H9 (cell line): Measurements from ENCODE around the gene MRPS15. TPM values are rescaled to one million over a fixed set of nuclear protein-coding genes. Genes with fewer than 3 reads are reported as not detected.

Experiments used
- DNase-seq: peaks from one replicate; pipeline ENCODE4 v3.0.0-alpha.2; 2017
- H2AFZ ChIP-seq: one replicate; pipeline ENCODE4 v1.6.1; 2013; ENCODE audit warnings: mild to moderate bottlenecking, low read length, control low read depth, moderate library complexity
- H2AK5ac ChIP-seq: 2 replicates; pipeline ENCODE4 v1.6.1; 2013; ENCODE audit warnings: low read length, control low read depth, mixed read lengths; ENCODE audit not compliant: insufficient read length
- H2BK120ac ChIP-seq: one replicate; pipeline ENCODE4 v1.6.1; 2013; ENCODE audit warnings: low read depth, mild to moderate bottlenecking, low read length, control low read depth, inconsistent platforms; ENCODE audit not compliant: poor library complexity, severe bottlenecking
- H2BK12ac ChIP-seq: 2 replicates; pipeline ENCODE4 v1.6.1; 2013; ENCODE audit warnings: low read length, control low read depth, mixed read lengths, low read depth; ENCODE audit not compliant: insufficient read length
- H2BK15ac ChIP-seq: 2 replicates; pipeline ENCODE4 v1.6.1; 2013; ENCODE audit warnings: low read depth, low read length, control low read depth
- H2BK20ac ChIP-seq: one replicate; pipeline ENCODE4 v1.6.1; 2013; ENCODE audit warnings: low read depth, mild to moderate bottlenecking, low read length, control low read depth, inconsistent platforms; ENCODE audit not compliant: poor library complexity, severe bottlenecking
- H2BK5ac ChIP-seq: 2 replicates; pipeline ENCODE4 v1.6.1; 2013; ENCODE audit warnings: low read length, control low read depth, mixed read lengths; ENCODE audit not compliant: insufficient read length
- H3K14ac ChIP-seq: 2 replicates; pipeline ENCODE4 v1.6.1; 2013; ENCODE audit warnings: low read length, control low read depth; ENCODE audit not compliant: insufficient read depth
- H3K18ac ChIP-seq: 2 replicates; pipeline ENCODE4 v1.6.1; 2013; ENCODE audit warnings: low read depth, mild to moderate bottlenecking, mixed read lengths, low read length, control low read depth; ENCODE audit not compliant: insufficient read length
- H3K23ac ChIP-seq: 2 replicates; pipeline ENCODE4 v1.6.1; 2013; ENCODE audit warnings: low read length, control low read depth, mixed read lengths, low read depth; ENCODE audit not compliant: insufficient read length
- H3K23me2 ChIP-seq: 2 replicates; pipeline ENCODE4 v1.6.1; 2013; ENCODE audit warnings: low read depth, mild to moderate bottlenecking, mixed read lengths, low read length, control low read depth; ENCODE audit not compliant: insufficient read length, poor library complexity, severe bottlenecking
- H3K27ac ChIP-seq: 2 replicates; pipeline ENCODE4 v1.5.1; 2013; ENCODE audit warnings: low read length, control low read depth, mixed read lengths, low read depth; ENCODE audit not compliant: insufficient read length
- H3K27me3 ChIP-seq: 2 replicates; pipeline ENCODE4 v1.6.1; 2013; ENCODE audit warnings: low read length, control low read depth, inconsistent platforms; ENCODE audit not compliant: insufficient read depth
- H3K4ac ChIP-seq: 2 replicates; pipeline ENCODE4 v1.6.1; 2013; ENCODE audit warnings: low read depth, mild to moderate bottlenecking, control low read depth, inconsistent platforms, low read length, moderate library complexity
- H3K4me1 ChIP-seq: 2 replicates; pipeline ENCODE4 v1.6.1; 2013; ENCODE audit warnings: low read length, control low read depth, inconsistent platforms; ENCODE audit not compliant: insufficient read depth
- H3K4me2 ChIP-seq: 2 replicates; pipeline ENCODE4 v1.6.1; 2013; ENCODE audit warnings: low read length, control low read depth, mixed read lengths; ENCODE audit not compliant: insufficient read length, insufficient read depth
- H3K56ac ChIP-seq: 2 replicates; pipeline ENCODE4 v1.6.1; 2013; ENCODE audit warnings: low read depth, mild to moderate bottlenecking, mixed read lengths, low read length, control low read depth; ENCODE audit not compliant: insufficient read length
- H3K79me1 ChIP-seq: 2 replicates; pipeline ENCODE4 v1.6.1; 2013; ENCODE audit warnings: low read depth, mild to moderate bottlenecking, moderate library complexity, low read length, control low read depth, inconsistent platforms; ENCODE audit not compliant: insufficient read depth, poor library complexity, severe bottlenecking
- H3K79me2 ChIP-seq: 2 replicates; pipeline ENCODE4 v1.6.1; 2013; ENCODE audit warnings: low read length, control low read depth, inconsistent platforms; ENCODE audit not compliant: insufficient read depth
- H3K9ac ChIP-seq: 2 replicates; pipeline ENCODE4 v1.6.1; 2013; ENCODE audit warnings: low read length, control low read depth, mixed read lengths; ENCODE audit not compliant: insufficient read length; ENCODE audit errors: extremely low read depth
- H3K9me3 ChIP-seq: one replicate; pipeline ENCODE4 v1.6.1; 2013; ENCODE audit warnings: low read depth, low read length, inconsistent platforms; ENCODE audit not compliant: control insufficient read depth
- H3T11ph ChIP-seq: one replicate; pipeline ENCODE4 v1.6.1; 2013; ENCODE audit warnings: mild to moderate bottlenecking, low read length, control low read depth, inconsistent platforms
- H4K20me1 ChIP-seq: one replicate; pipeline ENCODE4 v1.6.1; 2013; ENCODE audit not compliant: control insufficient read depth, insufficient read length, insufficient read depth
- H4K5ac ChIP-seq: 2 replicates; pipeline ENCODE4 v1.6.1; 2013; ENCODE audit warnings: low read depth, mild to moderate bottlenecking, mixed read lengths, low read length, control low read depth; ENCODE audit not compliant: insufficient read length
- H4K8ac ChIP-seq: replicated peaks from 2 replicates; pipeline ENCODE4 v1.6.1; 2013; ENCODE audit warnings: low read length, control low read depth, mixed read lengths, low read depth; ENCODE audit not compliant: insufficient read length
- H4K91ac ChIP-seq: 2 replicates; pipeline ENCODE4 v1.6.1; 2013; ENCODE audit warnings: low read depth, mild to moderate bottlenecking, moderate library complexity, mixed read lengths, low read length, control low read depth; ENCODE audit not compliant: insufficient read length
- H3K27ac Mint-ChIP-seq, 3 experiments: 2 replicates in 2 of 3; 3 replicates in 1 of 3; pipeline ENCODE4 v1.8.0; 2020 to 2021; ENCODE audit warnings: mixed read lengths in 3 of 3, mild to moderate bottlenecking in 1 of 3, moderate library complexity in 1 of 3
- H3K27me3 Mint-ChIP-seq: 2 replicates; pipeline ENCODE4 v1.8.0; 2021; ENCODE audit warnings: low read depth, mild to moderate bottlenecking, moderate library complexity, mixed read lengths
- H3K36me3 Mint-ChIP-seq, 3 experiments: 2 replicates in 2 of 3; 3 replicates in 1 of 3; pipeline ENCODE4 v1.8.0; 2020 to 2021; ENCODE audit warnings: low read depth in 3 of 3, mixed read lengths in 3 of 3; ENCODE audit not compliant: insufficient read depth in 1 of 3
- H3K4me1 Mint-ChIP-seq, 2 experiments: 2 replicates each; pipeline ENCODE4 v1.8.0; 2020; ENCODE audit warnings: mixed read lengths in 2 of 2
- H3K4me3 Mint-ChIP-seq, 2 experiments: 2 replicates in 1 of 2; 3 replicates in 1 of 2; pipeline ENCODE4 v1.8.0; 2020 to 2021; ENCODE audit warnings: mild to moderate bottlenecking in 2 of 2, mixed read lengths in 2 of 2, moderate library complexity in 1 of 2
- H3K9me3 Mint-ChIP-seq, 2 experiments: 2 replicates in 1 of 2; 3 replicates in 1 of 2; pipeline ENCODE4 v1.8.0; 2020; ENCODE audit warnings: mild to moderate bottlenecking in 2 of 2, mixed read lengths in 2 of 2, moderate library complexity in 1 of 2
- WGBS: extraction: QIAGEN DNeasy Blood & Tissue Kit; methylation state at CpG from one replicate; pipeline ENCODE4 v1.1.7; 2013; ENCODE audit warnings: missing lambda C conversion rate, low lambda C conversion rate, mixed read lengths; ENCODE audit not compliant: insufficient read length; ENCODE audit errors: extremely low coverage; 5-methylcytosine and 5-hydroxymethylcytosine counted together
- total RNA-seq: library from RNA; stranded (reverse); gene quantifications from 2 replicates; pipeline ENCODE4 v1.2.1, GENCODE V29; 2021
- TF ChIP-seq, protein P1 (sequence below): fragments of 200-600 bp; sonication (generic); conservative IDR thresholded peaks from 3 replicates; pipeline ENCODE4 v1.8.0; 2021; ENCODE audit warnings: antibody characterized with exemption, mild to moderate bottlenecking

MRPS15 gene
- total RNA-seq, 1 experiment from 2014 or later: 111 TPM

DNA sequence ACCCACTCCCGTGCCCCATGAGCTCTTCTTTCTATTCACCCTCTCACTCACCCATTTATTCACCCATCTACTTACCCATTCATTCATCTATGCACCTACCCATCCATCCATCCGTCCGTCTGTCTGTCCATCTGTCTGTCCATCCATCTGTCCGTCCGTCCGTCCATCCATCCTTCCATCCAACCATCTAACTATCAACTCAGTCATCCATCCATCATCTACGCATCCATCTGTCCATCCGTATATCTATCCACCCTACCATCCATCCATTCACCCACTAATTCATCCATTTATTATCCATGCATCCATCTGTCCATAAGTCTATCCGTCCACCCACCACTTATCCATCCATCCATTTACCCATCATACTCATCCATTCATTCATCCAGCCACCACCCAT lies 29.3 kb upstream of the MRPS15 start:
- 100% methylated on average over 2 of the region's 9 CpGs for WGBS
- H3K23me2 ChIP-seq: no peaks in the 10 kb centered on the region

More for the DNA sequence above, 29.3 kb upstream of the MRPS15 start:
- H2BK15ac ChIP-seq: no peak overlapping the region
- no peak overlapping the region for H3K4me2 ChIP-seq
- H3K23ac ChIP-seq: no peak overlapping the region
- H3K27ac ChIP-seq: no peak overlapping the region
- no peak overlapping the region for H4K91ac ChIP-seq
- no peaks in the 10 kb centered on the region for H3K79me1 ChIP-seq
- no peak overlapping the region for H2BK20ac ChIP-seq
- no peak overlapping the region; a peak in 1 of 7 replicates for H3K27ac Mint-ChIP-seq
- no peaks in the 10 kb centered on the region for H3K9me3 ChIP-seq
- H4K5ac ChIP-seq: no peak overlapping the region
- H2BK12ac ChIP-seq: no peak overlapping the region
- H3K9me3 Mint-ChIP-seq: no peaks in the 10 kb centered on the region; a peak in 1 of 5 replicates
- no peak overlapping the region for H3K4me3 Mint-ChIP-seq
- H3K14ac ChIP-seq: no peak overlapping the region
- no peak overlapping the region for H3K4ac ChIP-seq
- no peaks in the 10 kb centered on the region for H3K4me1 ChIP-seq
- peaks cover 12 to 14% of the 10 kb centered on the region in 2 experiments for H3K4me1 Mint-ChIP-seq
- TF ChIP-seq, protein P1, sequence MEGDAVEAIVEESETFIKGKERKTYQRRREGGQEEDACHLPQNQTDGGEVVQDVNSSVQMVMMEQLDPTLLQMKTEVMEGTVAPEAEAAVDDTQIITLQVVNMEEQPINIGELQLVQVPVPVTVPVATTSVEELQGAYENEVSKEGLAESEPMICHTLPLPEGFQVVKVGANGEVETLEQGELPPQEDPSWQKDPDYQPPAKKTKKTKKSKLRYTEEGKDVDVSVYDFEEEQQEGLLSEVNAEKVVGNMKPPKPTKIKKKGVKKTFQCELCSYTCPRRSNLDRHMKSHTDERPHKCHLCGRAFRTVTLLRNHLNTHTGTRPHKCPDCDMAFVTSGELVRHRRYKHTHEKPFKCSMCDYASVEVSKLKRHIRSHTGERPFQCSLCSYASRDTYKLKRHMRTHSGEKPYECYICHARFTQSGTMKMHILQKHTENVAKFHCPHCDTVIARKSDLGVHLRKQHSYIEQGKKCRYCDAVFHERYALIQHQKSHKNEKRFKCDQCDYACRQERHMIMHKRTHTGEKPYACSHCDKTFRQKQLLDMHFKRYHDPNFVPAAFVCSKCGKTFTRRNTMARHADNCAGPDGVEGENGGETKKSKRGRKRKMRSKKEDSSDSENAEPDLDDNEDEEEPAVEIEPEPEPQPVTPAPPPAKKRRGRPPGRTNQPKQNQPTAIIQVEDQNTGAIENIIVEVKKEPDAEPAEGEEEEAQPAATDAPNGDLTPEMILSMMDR: no peak
- H3K27me3 Mint-ChIP-seq: peaks cover 41% of the 10 kb centered on the region
- H2AK5ac ChIP-seq: no peak overlapping the region
- H3K56ac ChIP-seq: no peak overlapping the region
- no peak overlapping the region for H4K8ac ChIP-seq
- H3K9ac ChIP-seq: no peak overlapping the region
- no peaks in the 10 kb centered on the region for H3K27me3 ChIP-seq
- H2BK5ac ChIP-seq: no peak overlapping the region
- DNase-seq: no peak
- no peak overlapping the region for H2BK120ac ChIP-seq
- no peaks in the 10 kb centered on the region for H4K20me1 ChIP-seq
- no peak overlapping the region for H2AFZ ChIP-seq
- no peaks in the 10 kb centered on the region for H3K79me2 ChIP-seq
- H3T11ph ChIP-seq: no peak overlapping the region
- H3K18ac ChIP-seq: no peak overlapping the region
- H3K36me3 Mint-ChIP-seq: no peaks in the 10 kb centered on the region
